Body of pancreas (tissue), 4 donors: Measurements from ENCODE around the gene PDE11A.
A peak's percentile ranks its signal among the peaks of the same experiment; 100 is the strongest.

Experiments used
- POLR2A ChIP-seq, 3 donors: fragments of 450-650 bp; IDR thresholded peaks; one replicate each; pipeline ENCODE4 v1.6.1; 2016; ENCODE audit warnings: antibody characterized with exemption in 3 of 3, mild to moderate bottlenecking in 2 of 3
- TF ChIP-seq, protein P1 (sequence below), 7 experiments: fragments of 450-650 bp in 4 of 7; fragments of 200-600 bp in 3 of 7; sonication (generic) in 3 of 7; IDR thresholded peaks; one replicate each; pipeline ENCODE4 v1.5.1; 2016 to 2019; ENCODE audit warnings: antibody characterized with exemption in 7 of 7

DNA sequence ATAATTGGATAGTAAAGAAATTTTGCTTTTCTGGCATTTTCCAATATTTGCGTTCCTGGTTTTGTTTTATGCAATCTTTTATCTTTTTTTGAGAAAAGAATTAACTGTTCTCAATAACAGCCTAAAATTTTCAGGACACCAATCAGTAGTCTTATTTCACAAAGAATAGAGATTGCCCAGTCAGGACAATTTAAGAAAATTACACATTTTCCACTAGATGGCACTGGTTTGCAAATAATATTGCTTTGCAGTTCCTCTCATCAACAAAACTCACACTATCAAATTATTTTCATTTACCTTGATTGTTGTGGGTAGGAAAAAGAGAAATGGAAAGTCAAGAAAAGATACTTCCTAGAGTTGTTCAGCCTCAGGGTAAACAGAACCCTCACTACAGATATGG, 37.2 kb upstream of the PDE11A start:
- TF ChIP-seq POLR2A (IDR thresholded peaks at IDR 0.05): no peak
- TF ChIP-seq, protein P1, sequence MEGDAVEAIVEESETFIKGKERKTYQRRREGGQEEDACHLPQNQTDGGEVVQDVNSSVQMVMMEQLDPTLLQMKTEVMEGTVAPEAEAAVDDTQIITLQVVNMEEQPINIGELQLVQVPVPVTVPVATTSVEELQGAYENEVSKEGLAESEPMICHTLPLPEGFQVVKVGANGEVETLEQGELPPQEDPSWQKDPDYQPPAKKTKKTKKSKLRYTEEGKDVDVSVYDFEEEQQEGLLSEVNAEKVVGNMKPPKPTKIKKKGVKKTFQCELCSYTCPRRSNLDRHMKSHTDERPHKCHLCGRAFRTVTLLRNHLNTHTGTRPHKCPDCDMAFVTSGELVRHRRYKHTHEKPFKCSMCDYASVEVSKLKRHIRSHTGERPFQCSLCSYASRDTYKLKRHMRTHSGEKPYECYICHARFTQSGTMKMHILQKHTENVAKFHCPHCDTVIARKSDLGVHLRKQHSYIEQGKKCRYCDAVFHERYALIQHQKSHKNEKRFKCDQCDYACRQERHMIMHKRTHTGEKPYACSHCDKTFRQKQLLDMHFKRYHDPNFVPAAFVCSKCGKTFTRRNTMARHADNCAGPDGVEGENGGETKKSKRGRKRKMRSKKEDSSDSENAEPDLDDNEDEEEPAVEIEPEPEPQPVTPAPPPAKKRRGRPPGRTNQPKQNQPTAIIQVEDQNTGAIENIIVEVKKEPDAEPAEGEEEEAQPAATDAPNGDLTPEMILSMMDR (IDR thresholded peaks at IDR 0.05): peak in 6 of 7 experiments; percentile 42 to 65 (median 56)
